Ascending aorta (tissue), 2 donors: ENCODE data around the gene ENO1. TPM values are rescaled to one million over a fixed set of nuclear protein-coding genes. Genes with fewer than 3 reads are reported as not detected.

Experiments
- DNase-seq, 2 donors: peaks; one replicate each; pipeline ENCODE4 v3.0.0-alpha.2; 2019; ENCODE audit warnings: low spot score in 2 of 2
- H3K27ac ChIP-seq, 2 donors: fragments of 200-600 bp; sonication (generic); one replicate each; pipeline ENCODE4 v1.5.1; 2016 to 2017; ENCODE audit warnings: mild to moderate bottlenecking in 1 of 2
- H3K27me3 ChIP-seq: fragments of 200-600 bp; sonication (generic); one replicate; pipeline ENCODE4 v1.5.1; 2017
- H3K36me3 ChIP-seq, 2 donors: fragments of 200-600 bp; sonication (generic); one replicate each; pipeline ENCODE4 v1.5.1; 2016
- H3K4me1 ChIP-seq, 2 donors: fragments of 200-600 bp; sonication (generic); one replicate each; pipeline ENCODE4 v1.5.1; 2016 to 2017; ENCODE audit warnings: mild to moderate bottlenecking in 1 of 2
- H3K4me3 ChIP-seq, 2 donors: fragments of 200-600 bp; sonication (generic); one replicate each; pipeline ENCODE4 v1.5.1; 2016 to 2017; ENCODE audit warnings: mild to moderate bottlenecking in 1 of 2
- H3K9me3 ChIP-seq, 2 donors: fragments of 200-600 bp; sonication (generic); one replicate each; pipeline ENCODE4 v1.5.1; 2016
- CTCF ChIP-seq, 3 experiments: fragments of 200-600 bp in 2 of 3; fragments of 450-650 bp in 1 of 3; sonication (generic) in 2 of 3; IDR thresholded peaks; one replicate each; pipeline ENCODE4 v1.5.1; 2016 to 2019; ENCODE audit warnings: antibody characterized with exemption in 3 of 3, mild to moderate bottlenecking in 1 of 3, moderate library complexity in 1 of 3
- intact Hi-C: fragments of 100-400 bp; cut with DNase I; formaldehyde crosslinking; loops from one replicate; pipeline ENCODE4 v1.15.1; 2023
- total RNA-seq: library from RNA; depleted of rRNA; stranded (reverse); fragments of >200 nt; gene quantifications from one replicate; pipeline ENCODE4 v1.1.0, GENCODE V29; 2016

ENO1 gene
- total RNA-seq, 1 donor from 2014 or later, result 637 TPM

GRCh38 chr1:8848663-8849386 is 29.7 kb downstream of the ENO1 start:
- H3K9me3 ChIP-seq, result no peaks in the 10 kb centered on the region
- H3K4me1 ChIP-seq, result peaks cover 0 to 27% of the 10 kb centered on the region in 2 donors
- no peaks in the 10 kb centered on the region for H3K27me3 ChIP-seq
- no peaks in the 10 kb centered on the region for H3K36me3 ChIP-seq
- DNase-seq, result peak; percentile 78 to 95
- TF ChIP-seq CTCF (IDR thresholded peaks at IDR 0.05), result peak; percentile 85 to 92 (median 87)
- H3K27ac ChIP-seq, result peak overlapping the region; percentile 55 to 59
- intact Hi-C loops, result loop anchor here (2.0 to 5.0 kb wide), 3 partner anchors 32 to 287 kb away; partner anchors contain the start of gene RERE
- H3K4me3 ChIP-seq, result no peak overlapping the region

GRCh38 chr1:8847990-8848389 is 30.5 kb downstream of the ENO1 start:
- no peak for TF ChIP-seq CTCF (IDR thresholded peaks at IDR 0.05)
- H3K27ac ChIP-seq, result peak overlapping the region; percentile 55 to 59
- intact Hi-C loops, result loop anchor here (2.0 to 5.0 kb wide), 3 partner anchors 31 to 286 kb away; partner anchors contain the start of gene RERE
- no peak for DNase-seq
- no peaks in the 10 kb centered on the region for H3K27me3 ChIP-seq
- no peaks in the 10 kb centered on the region for H3K9me3 ChIP-seq
- peaks cover 0 to 27% of the 10 kb centered on the region in 2 donors for H3K4me1 ChIP-seq
- H3K36me3 ChIP-seq, result no peaks in the 10 kb centered on the region
- H3K4me3 ChIP-seq, result no peak overlapping the region

GRCh38 chr1:8846263-8846662 is 32.2 kb downstream of the ENO1 start:
- H3K4me3 ChIP-seq, result no peak overlapping the region
- no peaks in the 10 kb centered on the region for H3K27me3 ChIP-seq
- no peaks in the 10 kb centered on the region for H3K36me3 ChIP-seq
- intact Hi-C loops, result loop anchor here (5.0 kb wide), 2 partner anchors 129 to 284 kb away; no protein-coding TSS in a partner anchor
- no peak for DNase-seq
- H3K4me1 ChIP-seq, result peaks cover 0 to 27% of the 10 kb centered on the region in 2 donors
- no peak overlapping the region for H3K27ac ChIP-seq
- TF ChIP-seq CTCF (IDR thresholded peaks at IDR 0.05), result no peak
- no peaks in the 10 kb centered on the region for H3K9me3 ChIP-seq

GRCh38 chr1:8845104-8846097 is 33.1 kb downstream of the ENO1 start:
- no peak for DNase-seq
- H3K9me3 ChIP-seq, result no peaks in the 10 kb centered on the region
- no peak overlapping the region for H3K27ac ChIP-seq
- no peaks in the 10 kb centered on the region for H3K36me3 ChIP-seq
- peaks cover 0 to 27% of the 10 kb centered on the region in 2 donors for H3K4me1 ChIP-seq
- no peak for TF ChIP-seq CTCF (IDR thresholded peaks at IDR 0.05)
- intact Hi-C loops, result loop anchor here (5.0 kb wide), 2 partner anchors 128 to 283 kb away; no protein-coding TSS in a partner anchor
- H3K4me3 ChIP-seq, result no peak overlapping the region
- no peaks in the 10 kb centered on the region for H3K27me3 ChIP-seq

GRCh38 chr1:8844501-8845006 is 33.9 kb downstream of the ENO1 start:
- Histone ChIP-seq H3K27ac (no peak overlapping the region), H3K9me3 (no peaks in the 10 kb centered on the region), H3K4me1 (peaks cover 0 to 27% of the 10 kb centered on the region in 2 donors), H3K36me3 (no peaks in the 10 kb centered on the region), H3K27me3 (no peaks in the 10 kb centered on the region), H3K4me3 (no peak overlapping the region)
- DNase-seq, result no peak
- TF ChIP-seq CTCF (IDR thresholded peaks at IDR 0.05), result no peak
- intact Hi-C loops, result loop anchor here (5.0 kb wide), 2 partner anchors 127 to 282 kb away; no protein-coding TSS in a partner anchor
